ENCODE results near the gene NOC4L.

Gene NOC4L

DNA sequence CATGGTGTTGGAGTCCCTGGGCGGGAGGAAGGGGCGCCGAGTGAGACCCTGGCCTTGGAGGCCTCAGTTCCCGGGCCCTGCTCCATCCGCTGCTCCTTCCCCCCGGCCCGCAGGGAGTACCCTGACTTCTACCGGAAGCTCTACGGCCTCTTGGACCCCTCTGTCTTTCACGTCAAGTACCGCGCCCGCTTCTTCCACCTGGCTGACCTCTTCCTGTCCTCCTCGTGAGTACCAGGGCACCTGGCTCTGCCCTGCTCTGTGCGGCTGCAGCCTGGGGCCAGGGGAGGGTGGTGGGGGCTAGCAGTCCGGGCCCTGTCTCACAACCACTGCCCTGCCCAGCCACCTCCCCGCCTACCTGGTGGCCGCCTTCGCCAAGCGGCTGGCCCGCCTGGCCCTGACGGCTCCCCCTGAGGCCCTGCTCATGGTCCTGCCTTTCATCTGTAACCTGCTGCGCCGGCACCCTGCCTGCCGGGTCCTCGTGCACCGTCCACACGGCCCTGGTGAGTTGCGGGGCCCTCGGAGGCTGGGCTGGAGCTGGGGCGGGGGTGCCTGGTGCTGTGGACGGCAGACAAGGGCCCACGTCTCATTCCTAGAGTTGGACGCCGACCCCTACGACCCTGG lies 7.0 kb downstream of the NOC4L start:
- no peak for TF ChIP-seq CTCF (IDR thresholded peaks at IDR 0.05)
- TF ChIP-seq ZFX (IDR thresholded peaks at IDR 0.05; ENCODE audit: borderline replicate concordance) = no peak
- H3K27ac ChIP-seq = no peak overlapping the region

DNA sequence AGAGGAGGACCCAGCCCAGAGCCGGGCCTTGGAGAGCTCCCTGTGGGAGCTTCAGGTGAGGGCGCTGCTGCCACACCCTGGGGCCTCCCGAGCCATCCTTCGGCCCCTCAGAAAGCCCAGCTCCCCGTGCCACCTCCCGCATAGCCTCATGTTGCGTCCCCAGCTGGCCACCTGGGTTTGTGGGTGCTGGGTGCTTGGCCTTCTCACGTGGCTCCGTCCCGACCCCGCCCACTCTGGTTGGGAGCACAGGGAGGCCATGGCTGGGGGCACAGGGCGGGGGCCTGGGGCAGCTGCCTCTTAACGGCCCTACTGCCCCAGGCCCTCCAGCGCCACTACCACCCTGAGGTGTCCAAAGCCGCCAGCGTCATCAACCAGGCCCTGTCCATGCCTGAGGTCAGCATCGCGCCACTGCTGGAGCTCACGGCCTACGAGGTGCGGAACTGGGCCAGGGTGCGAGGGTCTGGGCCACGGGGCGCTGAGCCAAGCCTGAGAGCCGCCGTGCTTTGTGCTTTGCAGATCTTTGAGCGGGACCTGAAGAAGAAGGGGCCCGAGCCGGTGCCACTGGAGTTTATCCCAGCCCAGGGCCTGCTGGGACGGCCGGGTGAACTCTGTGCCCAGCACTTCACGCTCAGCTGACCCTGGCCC lies 7.6 kb downstream of the NOC4L start:
- TF ChIP-seq ZFX (IDR thresholded peaks at IDR 0.05; ENCODE audit: borderline replicate concordance) = no peak
- no peak for TF ChIP-seq CTCF (IDR thresholded peaks at IDR 0.05)
- H3K27ac ChIP-seq = no peak overlapping the region

DNA sequence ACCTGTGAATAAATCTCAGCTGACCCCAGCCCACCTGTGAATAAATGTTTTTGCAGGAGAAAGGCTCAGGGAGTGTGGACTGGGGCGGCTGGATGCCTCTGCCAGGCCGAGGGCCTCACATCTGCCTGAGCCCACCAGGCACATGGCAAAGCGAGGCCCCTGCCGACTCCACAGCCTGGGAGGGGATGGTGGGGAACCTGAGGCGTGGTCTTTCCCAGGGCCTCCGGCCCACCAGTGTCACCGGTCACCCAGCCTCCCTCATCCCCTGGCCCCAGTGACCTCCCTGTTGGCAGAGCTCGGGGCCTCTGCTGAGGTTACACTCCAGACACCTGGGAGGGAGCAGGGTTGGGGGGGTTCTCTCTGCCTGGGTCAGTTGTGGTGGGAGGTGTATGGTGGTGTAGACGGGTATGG lies 8.2 kb downstream of the NOC4L start:
- H3K27ac ChIP-seq = no peak overlapping the region
- TF ChIP-seq ZFX (IDR thresholded peaks at IDR 0.05; ENCODE audit: borderline replicate concordance) (no peak), CTCF (IDR thresholded peaks at IDR 0.05) (no peak)

DNA sequence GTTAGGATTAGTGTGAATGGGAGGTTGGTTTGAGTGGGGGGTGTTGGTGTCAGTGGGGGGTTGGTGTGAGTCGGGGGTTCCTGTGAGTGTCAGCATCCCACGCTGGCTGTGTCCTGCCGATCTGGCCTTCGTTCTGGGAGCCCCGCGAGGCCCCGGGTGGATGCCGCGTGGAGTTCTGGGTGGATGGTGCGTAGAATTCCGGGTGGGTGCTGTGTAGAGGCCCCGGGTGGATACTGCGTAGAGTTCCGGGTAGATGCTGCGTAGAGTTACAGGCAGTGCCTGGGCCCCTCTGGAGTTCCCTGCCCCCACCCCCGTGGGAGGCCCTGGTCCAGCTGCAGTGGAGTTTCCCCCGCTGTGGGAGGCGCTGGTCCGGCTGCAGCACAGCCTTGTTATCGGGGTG lies 8.7 kb downstream of the NOC4L start:
- H3K27ac ChIP-seq = no peak overlapping the region
- TF ChIP-seq CTCF (IDR thresholded peaks at IDR 0.05) (no peak), ZFX (IDR thresholded peaks at IDR 0.05; ENCODE audit: borderline replicate concordance) (no peak)

GRCh38 chr12:132153501-132154340 lies 9.5 kb downstream of the NOC4L start:
- H3K27ac ChIP-seq = no peak overlapping the region
- peak; percentile 100 for TF ChIP-seq CTCF (IDR thresholded peaks at IDR 0.05)
- TF ChIP-seq ZFX (IDR thresholded peaks at IDR 0.05; ENCODE audit: borderline replicate concordance) = no peak

DNA sequence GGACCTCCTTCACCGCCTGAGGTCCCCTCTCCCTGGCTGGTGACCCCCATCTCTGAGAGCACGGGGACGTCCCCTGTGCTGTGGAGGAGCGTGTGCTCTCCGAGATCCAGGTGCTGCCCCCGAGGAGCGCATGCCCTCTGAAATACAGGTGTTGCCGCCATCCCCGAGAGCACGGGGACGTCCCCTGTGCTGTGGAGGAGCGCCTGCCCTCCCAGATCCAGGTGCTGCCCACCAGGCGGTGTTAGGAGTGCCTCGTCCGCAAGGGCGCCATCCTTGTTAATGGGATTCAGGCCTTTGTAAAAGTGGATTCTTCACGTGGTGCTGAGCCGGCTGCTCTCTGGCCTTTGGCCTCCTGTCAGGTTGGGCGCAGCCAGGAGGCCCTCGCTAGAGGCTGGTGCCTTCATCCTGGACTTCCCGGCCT lies 10.1 kb downstream of the NOC4L start:
- TF ChIP-seq ZFX (IDR thresholded peaks at IDR 0.05; ENCODE audit: borderline replicate concordance) (no peak), CTCF (IDR thresholded peaks at IDR 0.05) (no peak)
- H3K27ac ChIP-seq = no peak overlapping the region
